ENCODE data around the gene YIPF4.

GRCh38 chr2:32258242-32258641, 19.5 kb upstream of the YIPF4 start:
- TF ChIP-seq CTCF (conservative IDR thresholded peaks at IDR 0.05), result no peak
- TF ChIP-seq EZH2 (IDR thresholded peaks at IDR 0.05; ENCODE audit: low read depth), result no peak

Measured in PC-9 (cell line).